T-helper 22 cell (primary cell): ENCODE data around the gene OR2A14.
"Not testable (repeated sequence)": the region's sequence is repeated elsewhere in the genome, so short reads cannot be mapped to it uniquely, and the experiment has no call there.

Experiments used
- DNase-seq: peaks from one replicate; pipeline ENCODE4 v3.0.0-alpha.2; 2020; ENCODE audit warnings: low read depth

Gene OR2A14, protein sequence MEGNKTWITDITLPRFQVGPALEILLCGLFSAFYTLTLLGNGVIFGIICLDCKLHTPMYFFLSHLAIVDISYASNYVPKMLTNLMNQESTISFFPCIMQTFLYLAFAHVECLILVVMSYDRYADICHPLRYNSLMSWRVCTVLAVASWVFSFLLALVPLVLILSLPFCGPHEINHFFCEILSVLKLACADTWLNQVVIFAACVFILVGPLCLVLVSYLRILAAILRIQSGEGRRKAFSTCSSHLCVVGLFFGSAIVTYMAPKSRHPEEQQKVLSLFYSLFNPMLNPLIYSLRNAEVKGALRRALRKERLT

DNA sequence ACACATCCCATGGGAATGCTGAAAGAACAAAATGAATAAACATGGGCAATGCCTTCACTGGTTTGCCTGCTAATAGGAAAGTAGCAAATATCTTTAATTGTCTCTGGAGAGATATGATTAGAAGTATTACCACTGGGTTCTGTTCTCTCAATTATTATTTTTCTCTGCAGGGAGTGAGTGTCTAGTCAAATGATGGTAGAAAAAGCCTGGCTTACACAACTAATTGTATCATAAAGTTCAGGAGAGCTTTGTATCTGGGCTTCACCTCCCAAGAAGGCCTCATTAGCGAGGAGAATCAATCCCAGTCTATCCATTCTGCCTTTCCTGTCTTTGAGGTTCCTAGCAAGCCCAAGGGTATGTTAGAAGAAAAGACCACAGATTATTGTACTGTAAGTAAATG is at the start of gene OR2A14:
Gene OR2A14, plus strand, starts transcription at position 301 of the 400 bp plus-strand sequence. CDS start 5,937 bp downstream, outside the sequence.
- DNase-seq, result no peak

DNA sequence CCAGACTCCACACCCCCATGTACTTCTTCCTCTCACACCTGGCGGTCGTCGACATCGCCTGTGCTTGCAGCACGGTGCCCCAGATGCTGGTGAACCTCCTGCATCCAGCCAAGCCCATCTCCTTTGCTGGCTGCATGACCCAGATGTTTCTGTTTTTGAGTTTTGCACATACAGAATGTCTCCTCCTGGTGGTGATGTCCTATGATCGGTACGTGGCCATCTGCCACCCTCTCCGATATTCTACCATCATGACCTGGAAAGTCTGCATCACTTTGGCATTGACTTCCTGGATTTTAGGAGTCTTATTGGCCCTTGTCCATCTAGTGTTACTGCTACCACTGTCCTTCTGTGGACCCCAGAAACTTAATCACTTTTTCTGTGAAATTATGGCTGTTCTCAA is 48.6 kb upstream of the OR2A14 start:
- no peak for DNase-seq

GRCh38 chr7:144085978-144086377 is 37.0 kb upstream of the OR2A14 start, which contains the start of gene OR2A12:
Gene OR2A12, plus strand, starts transcription at chr7:144086278. Its CDS starts 8,830 bp downstream, at chr7:144095108.
- DNase-seq, result no peak

DNA sequence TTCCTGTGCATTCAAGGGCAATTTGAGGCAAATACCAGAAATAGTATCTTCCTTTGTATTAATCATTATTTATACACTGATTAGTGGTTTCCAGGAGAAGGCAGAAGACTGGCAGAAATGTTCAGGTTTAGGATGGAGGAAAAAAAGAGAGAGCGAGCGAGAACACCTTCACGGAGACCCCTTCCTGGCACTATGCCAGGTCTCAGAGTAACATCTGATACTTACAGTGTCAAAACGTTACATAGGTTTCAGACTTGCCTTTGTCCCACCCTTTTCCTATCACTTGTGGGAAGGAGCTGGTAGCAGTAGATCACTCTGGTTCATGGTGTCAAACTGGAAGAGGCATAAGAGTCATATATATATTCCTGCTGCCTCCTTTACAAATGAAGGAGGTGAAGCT is 36.2 kb upstream of the OR2A14 start:
- no peak for DNase-seq

DNA sequence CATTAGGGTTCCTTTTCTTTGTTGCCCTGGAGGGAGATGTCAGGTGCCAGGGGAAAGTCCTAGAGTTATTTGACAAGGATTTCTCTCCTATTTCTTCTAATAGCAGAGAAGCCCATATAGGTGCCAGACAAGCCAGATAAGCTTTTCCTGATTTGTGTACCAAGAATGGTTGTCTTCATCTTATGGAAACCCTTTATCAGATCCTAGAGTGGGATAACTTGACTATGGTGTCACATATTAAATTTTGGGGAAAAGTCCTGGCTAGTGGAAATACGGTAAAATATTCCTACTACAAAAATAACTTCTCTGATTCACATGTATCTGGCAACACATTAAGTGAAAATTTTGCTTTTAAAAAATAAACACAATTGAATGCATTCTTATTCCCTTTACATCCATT is 35.7 kb upstream of the OR2A14 start:
- DNase-seq, result no peak

DNA sequence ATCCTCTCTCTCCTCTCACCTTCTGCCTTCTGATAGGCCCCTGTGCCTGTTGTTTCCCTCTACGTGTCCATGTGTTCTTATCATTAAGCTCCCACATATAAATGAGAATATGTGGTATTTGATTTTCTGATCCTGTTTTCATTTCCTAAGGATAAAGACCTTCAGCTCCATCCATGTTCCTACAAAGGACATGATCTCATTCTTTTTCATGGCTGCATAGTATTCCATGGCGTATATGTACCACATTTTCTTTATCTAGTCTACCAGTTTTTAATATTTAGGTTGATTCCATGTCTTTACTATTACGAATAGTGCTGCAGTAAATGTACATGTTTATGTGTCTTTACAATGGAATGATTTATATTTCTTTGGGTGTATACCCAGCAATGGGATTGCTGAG is 32.3 kb upstream of the OR2A14 start:
- no peak for DNase-seq

DNA sequence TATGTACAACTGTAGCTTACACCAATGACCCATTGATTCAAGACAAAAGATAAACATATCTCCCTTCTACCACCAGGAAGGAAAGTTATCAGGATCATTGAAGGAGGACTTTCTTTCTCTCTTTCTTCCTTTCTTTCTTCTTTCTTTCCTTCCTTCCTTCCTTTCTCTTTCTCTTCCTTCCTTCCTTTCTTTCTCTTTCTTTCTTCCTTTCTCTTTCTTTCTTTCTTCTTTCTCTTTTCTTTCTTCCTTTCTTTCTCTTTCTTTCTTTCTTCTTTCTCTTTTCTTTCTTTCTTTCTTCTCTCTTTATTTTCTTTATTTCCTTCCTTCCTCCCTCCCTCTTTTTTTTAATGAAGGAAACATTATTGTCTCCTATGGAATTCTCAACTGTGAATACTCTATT is 24.2 kb upstream of the OR2A14 start:
- no peak for DNase-seq

DNA sequence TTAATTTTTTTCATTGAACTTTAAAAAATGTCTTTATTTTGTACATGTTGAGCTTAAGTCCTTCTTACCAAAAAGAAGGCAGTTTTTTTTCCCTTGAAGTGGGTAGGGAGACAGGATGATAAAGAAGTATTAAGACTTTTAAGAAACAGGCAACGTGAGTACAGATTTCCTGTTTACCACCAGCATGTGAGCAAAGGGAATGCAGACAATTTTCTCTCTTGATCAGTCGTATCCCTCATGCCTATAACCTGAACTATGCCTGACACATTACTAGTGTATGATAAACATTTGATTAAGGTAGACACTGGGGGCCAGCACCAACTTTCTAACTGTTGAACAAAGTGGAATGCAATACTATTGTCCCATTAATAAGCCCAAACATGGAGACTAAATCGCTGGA is 22.4 kb upstream of the OR2A14 start:
- DNase-seq, result no peak

GRCh38 chr7:144102041-144102440 is 20.9 kb upstream of the OR2A14 start:
- no peak for DNase-seq

GRCh38 chr7:144105211-144105610 is 17.8 kb upstream of the OR2A14 start:
- no peak for DNase-seq

DNA sequence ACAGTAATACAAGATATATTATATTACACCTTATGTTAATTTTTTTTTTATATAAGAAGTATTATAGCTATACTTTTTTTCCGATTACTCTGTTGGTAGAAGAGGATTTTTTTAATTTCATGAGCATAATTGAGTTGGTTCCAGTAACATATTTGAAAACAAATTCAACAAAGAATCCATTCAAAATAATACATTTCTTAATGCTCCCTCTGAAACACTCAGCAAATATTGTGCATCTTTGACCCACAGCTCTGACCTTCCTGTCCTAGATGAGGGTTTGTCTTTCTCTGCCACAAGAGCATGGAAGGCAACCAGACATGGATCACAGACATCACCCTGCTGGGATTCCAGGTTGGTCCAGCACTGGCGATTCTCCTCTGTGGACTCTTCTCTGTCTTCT is 13.7 kb upstream of the OR2A14 start, which contains the start of gene OR2A2:
Gene OR2A2, plus strand, starts transcription at position 301 of the 400 bp plus-strand sequence. Its CDS starts 0 bp downstream, at position 301.
- no peak for DNase-seq

DNA sequence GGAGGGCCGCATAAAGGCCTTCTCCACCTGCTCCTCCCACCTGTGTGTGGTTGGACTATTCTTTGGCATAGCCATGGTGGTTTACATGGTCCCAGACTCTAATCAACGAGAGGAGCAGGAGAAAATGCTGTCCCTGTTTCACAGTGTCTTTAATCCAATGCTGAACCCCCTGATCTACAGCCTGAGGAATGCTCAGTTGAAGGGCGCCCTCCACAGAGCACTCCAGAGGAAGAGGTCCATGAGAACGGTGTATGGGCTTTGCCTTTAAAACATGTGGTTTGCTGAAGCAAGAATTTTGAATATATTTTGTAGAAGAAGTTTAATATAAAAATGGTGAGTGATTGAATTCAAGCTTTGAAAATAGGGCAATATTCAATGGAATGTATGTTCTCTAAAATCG is 12.7 kb upstream of the OR2A14 start:
- DNase-seq, result no peak

DNA sequence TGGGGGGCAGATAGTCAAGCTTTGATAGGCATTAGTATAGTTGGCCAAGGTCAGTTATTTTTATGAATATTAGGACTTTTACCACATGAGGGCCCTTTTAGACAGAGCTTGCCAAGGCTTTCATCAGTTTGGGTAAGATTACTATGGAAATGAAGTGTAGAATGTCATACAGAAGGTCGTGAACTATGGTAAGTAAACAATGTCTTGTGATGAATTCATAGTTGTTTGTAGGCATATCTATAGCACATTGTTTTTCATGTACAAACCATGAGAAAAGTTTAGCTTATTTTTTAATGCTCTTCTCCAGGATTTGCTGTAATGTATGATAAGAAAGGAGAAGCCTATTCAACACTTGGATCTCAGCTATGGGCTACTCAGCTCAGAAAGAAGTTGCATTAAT is 9.3 kb upstream of the OR2A14 start:
- no peak for DNase-seq

DNA sequence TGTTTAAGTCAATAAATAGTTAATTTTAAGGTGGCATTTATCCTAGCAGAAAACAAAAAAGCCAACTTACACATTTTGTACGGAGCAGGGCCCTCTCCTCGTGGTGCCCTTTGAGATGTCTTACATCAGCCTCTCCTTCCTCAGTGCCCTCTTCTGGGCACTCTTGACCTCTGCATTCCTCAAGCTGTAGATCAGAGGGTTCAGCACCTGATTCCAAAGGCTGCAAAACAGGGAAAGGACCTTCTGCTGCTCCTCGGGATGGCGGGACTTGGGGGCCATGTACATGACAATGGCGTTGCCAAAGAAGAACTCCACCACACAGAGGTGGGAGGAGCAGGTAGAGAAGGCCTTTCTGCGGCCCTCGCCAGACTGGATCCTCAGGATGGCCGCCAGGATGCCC is 4.6 kb upstream of the OR2A14 start:
- DNase-seq, result no peak

DNA sequence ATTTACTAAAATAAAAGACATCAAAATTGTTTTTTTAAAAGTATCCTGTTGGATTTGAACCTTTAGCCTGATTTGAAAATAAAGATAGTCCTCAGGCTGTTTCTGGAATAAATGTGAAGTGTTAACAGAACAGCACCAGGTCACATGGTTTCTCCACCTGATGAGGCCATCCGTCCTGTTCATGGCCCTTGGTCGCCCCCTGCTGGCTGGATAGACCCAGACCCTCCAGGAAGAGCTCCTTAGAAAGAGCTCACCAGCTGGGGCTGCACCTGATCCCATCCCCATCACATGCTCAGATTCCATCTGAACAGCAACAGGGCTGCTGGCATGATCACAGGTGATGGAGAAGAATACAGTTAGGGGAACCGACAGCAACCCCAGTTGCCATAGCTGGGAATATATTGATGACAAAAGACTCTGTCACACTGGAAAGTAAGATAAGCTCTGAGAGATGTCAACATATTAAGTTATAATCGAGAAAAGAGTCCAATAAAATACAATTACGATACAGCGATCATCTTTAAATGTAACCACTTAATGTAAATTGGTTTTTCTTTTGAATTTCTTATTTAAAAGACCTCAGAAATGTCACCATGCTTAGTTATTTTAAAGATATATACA is 4.8 kb downstream of the OR2A14 start:
- peak; percentile 54 for DNase-seq

GRCh38 chr7:144129601-144130000 is 6.6 kb downstream of the OR2A14 start:
- DNase-seq, result not testable (repeated sequence)

GRCh38 chr7:144130730-144131129 is 7.8 kb downstream of the OR2A14 start:
- DNase-seq, result no peak

GRCh38 chr7:144132262-144132661 is 9.3 kb downstream of the OR2A14 start:
- DNase-seq, result no peak

- DNase-seq, result no peak
These were observed 10.3 kb downstream of the OR2A14 start for GRCh38 chr7:144133307-144133706.

- DNase-seq, result no peak
These were observed 11.1 kb downstream of the OR2A14 start for GRCh38 chr7:144134116-144134515.

DNA sequence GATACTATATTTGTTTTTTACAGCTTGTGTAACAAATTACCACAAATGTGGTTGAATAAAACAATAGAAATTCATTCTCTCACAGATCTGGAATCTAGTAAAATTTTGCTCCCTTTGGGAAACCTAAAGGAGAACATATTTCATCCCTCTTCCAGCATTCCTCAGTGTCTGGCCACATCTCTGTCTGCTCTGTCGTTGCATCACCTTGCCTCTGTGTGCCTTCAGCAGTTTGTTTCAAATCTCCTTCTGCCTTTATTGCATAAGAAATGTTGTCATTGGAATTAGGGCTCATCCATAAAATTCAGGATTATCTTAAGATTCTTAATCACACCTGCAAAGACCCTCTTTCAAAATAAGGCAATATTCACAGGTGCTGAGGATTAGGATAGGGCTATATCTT is 14.5 kb downstream of the OR2A14 start:
- no peak for DNase-seq

DNA sequence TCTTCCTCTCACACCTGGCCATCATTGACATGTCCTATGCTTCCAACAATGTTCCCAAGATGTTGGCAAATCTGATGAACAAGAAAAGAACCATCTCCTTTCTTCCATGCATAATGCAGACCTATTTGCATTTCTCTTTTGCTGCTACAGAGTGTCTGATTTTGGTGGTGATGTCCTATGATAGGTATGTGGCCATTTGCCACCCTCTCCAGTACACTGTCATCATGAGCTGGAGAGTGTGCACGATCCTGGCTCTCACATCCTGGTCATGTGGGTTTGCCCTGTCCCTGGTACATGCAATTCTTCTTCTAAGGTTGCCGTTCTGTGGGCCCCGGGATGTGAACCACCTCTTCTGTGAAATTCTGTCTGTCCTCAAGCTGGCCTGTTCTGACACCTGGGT is 19.2 kb downstream of the OR2A14 start:
- no peak for DNase-seq

DNA sequence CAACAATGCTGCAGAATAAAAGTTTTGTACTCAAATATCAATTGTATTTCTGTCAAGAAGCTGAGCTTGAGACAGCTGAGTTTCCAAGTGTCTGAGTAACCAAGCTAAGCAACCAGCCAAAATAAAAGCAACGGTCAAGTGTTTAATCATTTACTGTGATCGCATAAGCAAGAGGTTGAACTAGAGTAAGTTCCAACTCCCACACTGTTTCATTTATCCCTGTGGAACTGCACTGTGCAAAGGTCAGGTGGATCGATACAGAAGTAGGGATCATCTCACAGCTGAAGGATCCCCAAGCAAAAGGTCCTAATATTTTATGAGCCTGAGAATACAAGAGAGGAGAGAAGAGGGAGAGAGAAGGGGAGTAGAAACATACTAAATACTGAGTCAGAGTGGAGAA is 21.4 kb downstream of the OR2A14 start:
- DNase-seq, result no peak
